IPS-NIHi7 (cell line): Measurements from ENCODE around the gene PAFAH2.
"Not testable (repeated sequence)": the region's sequence is repeated elsewhere in the genome, so short reads cannot be mapped to it uniquely, and the experiment has no call there.

Source experiments
- DNase-seq: peaks from one replicate; pipeline ENCODE4 v3.0.0; 2012; ENCODE audit warnings: mixed read lengths; ENCODE audit errors: extremely low spot score

Gene PAFAH2

GRCh38 chr1:25933479-25934365, 64.1 kb downstream of the PAFAH2 start:
- DNase-seq = no peak

GRCh38 chr1:25932811-25933400, 65.0 kb downstream of the PAFAH2 start:
- not testable (repeated sequence) for DNase-seq

- no peak for DNase-seq
Observed at GRCh38 chr1:25932321-25932720, 65.5 kb downstream of the PAFAH2 start.

- no peak for DNase-seq
Observed at GRCh38 chr1:25929016-25929415, 68.8 kb downstream of the PAFAH2 start.

- peak; percentile 45 for DNase-seq
Observed at GRCh38 chr1:25927521-25928265, 70.2 kb downstream of the PAFAH2 start.

- DNase-seq = no peak
Observed at GRCh38 chr1:25926731-25927496, 70.9 kb downstream of the PAFAH2 start.

GRCh38 chr1:25924454-25924853, 73.4 kb downstream of the PAFAH2 start:
- no peak for DNase-seq

GRCh38 chr1:25922971-25923552, 74.8 kb downstream of the PAFAH2 start:
- DNase-seq = peak; percentile 44

- DNase-seq = peak; percentile 62
Observed at GRCh38 chr1:25922056-25922970, 75.5 kb downstream of the PAFAH2 start.

GRCh38 chr1:25918615-25919014, 79.2 kb downstream of the PAFAH2 start:
- DNase-seq = no peak

GRCh38 chr1:25917996-25918395, 79.9 kb downstream of the PAFAH2 start:
- no peak for DNase-seq

GRCh38 chr1:25916460-25916859, 81.4 kb downstream of the PAFAH2 start:
- DNase-seq = no peak

- no peak for DNase-seq
Observed at GRCh38 chr1:25914074-25914995, 83.5 kb downstream of the PAFAH2 start.

- no peak for DNase-seq
Observed at GRCh38 chr1:25913206-25913605, 84.7 kb downstream of the PAFAH2 start.

- DNase-seq = no peak
Observed at GRCh38 chr1:25912076-25912831, 85.6 kb downstream of the PAFAH2 start.

- DNase-seq = no peak
Observed at GRCh38 chr1:25911162-25911561, 86.7 kb downstream of the PAFAH2 start.
